ENCODE measurements around the gene GFI1. TPM values are rescaled to one million over a fixed set of nuclear protein-coding genes. Genes with fewer than 3 reads are reported as not detected.

GFI1 gene
- total RNA-seq, 2 donors from 2014 or later = 0.20 to 0.24 TPM

DNA sequence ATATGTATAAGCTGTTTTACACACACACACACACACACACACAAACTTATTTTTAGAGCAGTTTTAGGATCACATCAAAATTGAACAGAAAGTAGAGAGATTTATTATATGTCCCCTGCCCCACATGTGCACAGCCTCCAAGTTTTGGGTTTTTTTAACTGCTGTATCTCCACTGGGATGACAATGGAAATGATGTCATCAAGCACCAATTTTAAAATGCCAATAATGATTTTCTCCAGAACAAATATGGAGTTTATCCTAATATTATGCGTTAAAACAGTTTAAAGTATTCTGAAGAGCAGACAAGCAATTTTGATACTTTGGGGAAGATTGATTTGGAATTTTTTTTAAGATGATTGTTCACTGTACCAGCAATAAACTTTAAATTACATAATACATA lies 56.7 kb downstream of the GFI1 start:
- TF ChIP-seq, protein P1, sequence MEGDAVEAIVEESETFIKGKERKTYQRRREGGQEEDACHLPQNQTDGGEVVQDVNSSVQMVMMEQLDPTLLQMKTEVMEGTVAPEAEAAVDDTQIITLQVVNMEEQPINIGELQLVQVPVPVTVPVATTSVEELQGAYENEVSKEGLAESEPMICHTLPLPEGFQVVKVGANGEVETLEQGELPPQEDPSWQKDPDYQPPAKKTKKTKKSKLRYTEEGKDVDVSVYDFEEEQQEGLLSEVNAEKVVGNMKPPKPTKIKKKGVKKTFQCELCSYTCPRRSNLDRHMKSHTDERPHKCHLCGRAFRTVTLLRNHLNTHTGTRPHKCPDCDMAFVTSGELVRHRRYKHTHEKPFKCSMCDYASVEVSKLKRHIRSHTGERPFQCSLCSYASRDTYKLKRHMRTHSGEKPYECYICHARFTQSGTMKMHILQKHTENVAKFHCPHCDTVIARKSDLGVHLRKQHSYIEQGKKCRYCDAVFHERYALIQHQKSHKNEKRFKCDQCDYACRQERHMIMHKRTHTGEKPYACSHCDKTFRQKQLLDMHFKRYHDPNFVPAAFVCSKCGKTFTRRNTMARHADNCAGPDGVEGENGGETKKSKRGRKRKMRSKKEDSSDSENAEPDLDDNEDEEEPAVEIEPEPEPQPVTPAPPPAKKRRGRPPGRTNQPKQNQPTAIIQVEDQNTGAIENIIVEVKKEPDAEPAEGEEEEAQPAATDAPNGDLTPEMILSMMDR (conservative IDR thresholded peaks at IDR 0.05) = no peak
- Histone ChIP-seq H3K4me1 (ENCODE audit: control insufficient read depth, insufficient read depth, low read length) (no peaks in the 10 kb centered on the region), H3K36me3 (ENCODE audit: control insufficient read depth, insufficient read depth, low read length) (no peaks in the 10 kb centered on the region), H3K27ac (ENCODE audit: low read depth, low read length) (no peak overlapping the region), H3K9ac (ENCODE audit: extremely low read depth, low read length, poor library complexity, severe bottlenecking) (no peak overlapping the region), H3K27me3 (ENCODE audit: control insufficient read depth, insufficient read depth, low read length, poor library complexity, severe bottlenecking) (no peaks in the 10 kb centered on the region), H3K9me3 (ENCODE audit: control insufficient read depth, low read length) (no peaks in the 10 kb centered on the region), H3K4me3 (ENCODE audit: low read length) (no peak overlapping the region)
- Mint-ChIP-seq H3K4me3 (no peak overlapping the region), H3K27me3 (ENCODE audit: insufficient read depth) (peaks cover 13% of the 10 kb centered on the region), H3K27ac (no peak overlapping the region), H3K4me1 (peaks cover 3% of the 10 kb centered on the region), H3K9me3 (peaks cover 11% of the 10 kb centered on the region), H3K36me3 (ENCODE audit: low read depth) (no peaks in the 10 kb centered on the region)
- WGBS, 2 experiments (ENCODE audit: insufficient coverage in 1 of 2, insufficient read length in 1 of 2) = 100% methylated on average over 1 of the region's 1 CpG
- DNase-seq = no peak

DNA sequence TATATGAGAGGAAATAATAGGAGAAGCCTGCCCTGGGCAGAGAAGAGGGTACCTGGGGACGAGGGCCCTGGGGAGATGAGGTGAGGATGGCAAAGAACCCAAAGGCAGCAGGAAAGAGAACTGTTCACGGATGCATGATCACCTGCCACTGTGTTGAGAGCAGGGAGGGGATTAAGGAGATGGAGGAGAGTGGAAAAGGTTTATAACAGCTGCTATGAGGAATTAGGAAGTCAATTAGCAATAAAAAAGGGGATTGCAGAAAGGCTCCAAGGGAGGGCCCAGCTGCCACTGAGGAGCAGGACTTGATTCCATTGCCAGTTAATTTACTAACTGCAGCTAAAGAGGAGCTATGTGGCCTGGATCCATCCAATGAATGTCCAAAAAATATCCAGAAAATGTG lies 61.1 kb downstream of the GFI1 start:
- Histone ChIP-seq H3K9ac (ENCODE audit: extremely low read depth, low read length, poor library complexity, severe bottlenecking) (no peak overlapping the region), H3K4me3 (ENCODE audit: low read length) (no peak overlapping the region), H3K27ac (ENCODE audit: low read depth, low read length) (no peak overlapping the region), H3K9me3 (ENCODE audit: control insufficient read depth, low read length) (no peaks in the 10 kb centered on the region), H3K36me3 (ENCODE audit: control insufficient read depth, insufficient read depth, low read length) (no peaks in the 10 kb centered on the region), H3K4me1 (ENCODE audit: control insufficient read depth, insufficient read depth, low read length) (no peaks in the 10 kb centered on the region), H3K27me3 (ENCODE audit: control insufficient read depth, insufficient read depth, low read length, poor library complexity, severe bottlenecking) (no peaks in the 10 kb centered on the region)
- Mint-ChIP-seq H3K27ac (no peak overlapping the region), H3K27me3 (ENCODE audit: insufficient read depth) (peaks cover 4% of the 10 kb centered on the region), H3K36me3 (ENCODE audit: low read depth) (no peaks in the 10 kb centered on the region), H3K4me1 (peaks cover 6% of the 10 kb centered on the region), H3K9me3 (no peaks in the 10 kb centered on the region), H3K4me3 (no peak overlapping the region)
- WGBS, 2 experiments (ENCODE audit: insufficient coverage in 1 of 2, insufficient read length in 1 of 2) = 44 to 54% methylated on average over 2 of the region's 2 CpGs
- TF ChIP-seq, protein P1 (conservative IDR thresholded peaks at IDR 0.05) = no peak
- DNase-seq = no peak

Other genes starting within 250 kb of the GFI1 start
- gene GLMN, start 187.9 kb downstream of the GFI1 start, total RNA-seq = 10 to 100 TPM; 27.2 to 27.7 TPM
- 10 to 100 TPM; 38.6 to 43.7 TPM for gene RPAP2, start 187.9 kb downstream of the GFI1 start, total RNA-seq